CD4-positive, alpha-beta T cell (primary cell): ENCODE results near the gene MAST3. TPM values are rescaled to one million over a fixed set of nuclear protein-coding genes. Genes with fewer than 3 reads are reported as not detected.
A peak's percentile ranks its signal among the peaks of the same experiment; 100 is the strongest.

Experiments used
- ATAC-seq: fragments of 200-7000 bp; cut with Tn5 transposase; one replicate; pipeline ENCODE4 v1.10.0; 2022; ENCODE audit warnings: mild to moderate bottlenecking; ENCODE audit not compliant: poor library complexity
- CTCF ChIA-PET: fragments of 350-600 bp; sonication (Branson Sonifier 250); formaldehyde crosslinking; loops from one replicate; lab custom pipeline; 2021; ENCODE audit warnings: antibody characterized with exemption, inconsistent platforms; lab: Charles Lee
- POLR2A ChIA-PET: fragments of 350-600 bp; sonication (Branson Sonifier 250); formaldehyde crosslinking; loops from one replicate; lab custom pipeline; 2021; ENCODE audit warnings: antibody characterized with exemption, inconsistent platforms; lab: Charles Lee
- DNase-seq, 14 experiments: peaks; one replicate each; pipeline ENCODE4 v3.0.0-alpha.2; 2013 to 2020; ENCODE audit warnings: mixed read lengths in 2 of 14
- H3K27ac ChIP-seq, 2 donors: one replicate each; pipeline versions ENCODE4 v1.5.1 to v1.7.0; 2013; ENCODE audit warnings: low read length in 2 of 2, low read depth in 1 of 2, mild to moderate bottlenecking in 1 of 2
- H3K27me3 ChIP-seq, 2 experiments: 1 replicate in 1 of 2; 2 replicates in 1 of 2; pipeline versions ENCODE4 v1.6.1 to v1.7.0; 2013; ENCODE audit warnings: low read length in 2 of 2, control low read depth in 1 of 2, mild to moderate bottlenecking in 1 of 2, moderate library complexity in 1 of 2; ENCODE audit not compliant: insufficient read depth in 2 of 2, control insufficient read depth in 1 of 2
- H3K36me3 ChIP-seq: one replicate; pipeline ENCODE4 v1.6.1; 2013; ENCODE audit warnings: low read length, control low read depth; ENCODE audit not compliant: insufficient read depth
- H3K4me1 ChIP-seq: one replicate; pipeline ENCODE4 v1.6.1; 2013; ENCODE audit warnings: low read length, control low read depth; ENCODE audit not compliant: insufficient read depth
- H3K4me3 ChIP-seq: one replicate; pipeline ENCODE4 v1.5.1; 2013; ENCODE audit warnings: mild to moderate bottlenecking, low read length, moderate library complexity
- H3K9me3 ChIP-seq, 2 experiments: 1 replicate in 1 of 2; 2 replicates in 1 of 2; pipeline versions ENCODE4 v1.6.1 to v1.7.0; 2013; ENCODE audit warnings: low read length in 2 of 2, mild to moderate bottlenecking in 2 of 2, control low read depth in 1 of 2, moderate library complexity in 1 of 2; ENCODE audit not compliant: control insufficient read depth in 1 of 2, insufficient read depth in 1 of 2
- H3K27ac Mint-ChIP-seq: one replicate; pipeline ENCODE4 v1.8.0; 2020; ENCODE audit warnings: mixed read lengths
- H3K27me3 Mint-ChIP-seq: one replicate; pipeline ENCODE4 v1.8.0; 2021; ENCODE audit warnings: mixed read lengths
- H3K36me3 Mint-ChIP-seq: one replicate; pipeline ENCODE4 v1.8.0; 2021; ENCODE audit warnings: low read depth, mixed read lengths
- H3K4me1 Mint-ChIP-seq: one replicate; pipeline ENCODE4 v1.8.0; 2021; ENCODE audit warnings: low read depth, mixed read lengths
- H3K4me3 Mint-ChIP-seq: one replicate; pipeline ENCODE4 v1.8.0; 2020; ENCODE audit warnings: mild to moderate bottlenecking, mixed read lengths
- H3K9me3 Mint-ChIP-seq: one replicate; pipeline ENCODE4 v1.8.0; 2020; ENCODE audit warnings: mixed read lengths
- intact Hi-C, 2 experiments: fragments of 100-400 bp; cut with DNase I in 1 of 2; cut with micrococcal nuclease in 1 of 2; formaldehyde crosslinking; loops; one replicate each; pipeline versions ENCODE4 v1.15.1 to v1.9.0; 2023 to 2025; cut with DNase I, micrococcal nuclease
- total RNA-seq, 174 experiments: library from RNA in 2 of 174; stranded (reverse) in 2 of 174; gene quantifications; one replicate each; pipeline ENCODE4 v1.2.3 and lab custom pipeline; 2021 to 2026
- TF ChIP-seq, protein P1 (sequence below): fragments of 200-600 bp; IDR thresholded peaks from one replicate; pipeline ENCODE4 v1.8.0; 2022; ENCODE audit warnings: antibody characterized with exemption, mild to moderate bottlenecking

MAST3 gene
- total RNA-seq, 2 experiments from 2014 or later, result 16.1 to 16.4 TPM

DNA sequence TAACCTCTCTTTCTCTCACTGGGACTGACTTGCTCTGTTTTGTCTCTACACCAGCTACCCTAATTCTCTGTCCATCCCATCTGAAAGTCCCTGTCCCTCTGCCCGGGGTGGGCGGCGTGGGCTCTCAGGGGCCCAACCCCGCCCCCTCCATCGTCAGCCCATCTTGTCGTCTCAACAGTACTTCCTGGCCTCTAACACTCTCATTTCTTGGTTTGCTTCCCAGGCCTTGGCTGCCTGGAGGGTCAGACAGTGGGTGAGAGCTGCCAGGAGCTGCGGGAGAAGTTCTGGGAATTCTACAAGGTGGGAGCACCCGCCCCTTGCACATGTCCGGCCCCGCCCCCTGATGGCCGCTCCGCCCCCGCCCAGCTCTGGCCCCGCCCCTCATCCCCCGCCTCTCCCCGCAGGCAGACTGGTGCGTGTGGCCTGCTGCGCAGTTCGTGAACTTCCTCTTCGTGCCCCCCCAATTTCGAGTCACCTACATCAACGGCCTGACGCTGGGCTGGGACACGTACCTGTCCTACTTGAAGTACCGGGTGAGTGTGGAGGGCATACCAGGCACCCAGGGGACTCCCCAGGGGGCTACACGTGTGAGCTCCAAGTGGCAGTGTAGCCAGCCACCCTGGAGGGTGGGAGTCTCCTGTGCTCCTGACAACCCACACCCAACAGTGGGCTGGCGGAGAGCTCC lies 97.1 kb downstream of the MAST3 start:
- H3K9me3 Mint-ChIP-seq, result no peaks in the 10 kb centered on the region
- CTCF ChIA-PET, result interaction anchor here (0.8 to 3.2 kb wide), 2 partner anchors 10 to 57 kb away, joined by 3 to 21 read pairs; partner anchors contain the start of gene RAB3A
- Histone ChIP-seq H3K27me3 (no peaks in the 10 kb centered on the region), H3K27ac (no peak overlapping the region), H3K9me3 (no peaks in the 10 kb centered on the region), H3K4me1 (peaks cover 30% of the 10 kb centered on the region), H3K4me3 (no peak overlapping the region), H3K36me3 (peaks cover 28% of the 10 kb centered on the region)
- H3K4me3 Mint-ChIP-seq, result peak overlapping the region; percentile 90
- POLR2A ChIA-PET, result interaction anchor here (0.5 to 4.3 kb wide), 5 partner anchors 9 to 217 kb away, joined by 3 to 73 read pairs (median 3); partner anchors contain the start of genes JUND and RAB3A
- H3K4me1 Mint-ChIP-seq, result peaks cover 29% of the 10 kb centered on the region
- peaks cover 36% of the 10 kb centered on the region for H3K36me3 Mint-ChIP-seq
- ATAC-seq (no peak), DNase-seq (peak in 9 of 14 experiments; percentile 10 to 69 (median 36))
- H3K27me3 Mint-ChIP-seq, result no peaks in the 10 kb centered on the region
- intact Hi-C loops, result loop anchor here (5.0 kb wide), 3 partner anchors 42 to 133 kb away; partner anchors contain the start of gene PIK3R2 (in 1 of the 2)
- H3K27ac Mint-ChIP-seq, result peak overlapping the region; percentile 39
- TF ChIP-seq, protein P1, sequence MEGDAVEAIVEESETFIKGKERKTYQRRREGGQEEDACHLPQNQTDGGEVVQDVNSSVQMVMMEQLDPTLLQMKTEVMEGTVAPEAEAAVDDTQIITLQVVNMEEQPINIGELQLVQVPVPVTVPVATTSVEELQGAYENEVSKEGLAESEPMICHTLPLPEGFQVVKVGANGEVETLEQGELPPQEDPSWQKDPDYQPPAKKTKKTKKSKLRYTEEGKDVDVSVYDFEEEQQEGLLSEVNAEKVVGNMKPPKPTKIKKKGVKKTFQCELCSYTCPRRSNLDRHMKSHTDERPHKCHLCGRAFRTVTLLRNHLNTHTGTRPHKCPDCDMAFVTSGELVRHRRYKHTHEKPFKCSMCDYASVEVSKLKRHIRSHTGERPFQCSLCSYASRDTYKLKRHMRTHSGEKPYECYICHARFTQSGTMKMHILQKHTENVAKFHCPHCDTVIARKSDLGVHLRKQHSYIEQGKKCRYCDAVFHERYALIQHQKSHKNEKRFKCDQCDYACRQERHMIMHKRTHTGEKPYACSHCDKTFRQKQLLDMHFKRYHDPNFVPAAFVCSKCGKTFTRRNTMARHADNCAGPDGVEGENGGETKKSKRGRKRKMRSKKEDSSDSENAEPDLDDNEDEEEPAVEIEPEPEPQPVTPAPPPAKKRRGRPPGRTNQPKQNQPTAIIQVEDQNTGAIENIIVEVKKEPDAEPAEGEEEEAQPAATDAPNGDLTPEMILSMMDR, result no peak

DNA sequence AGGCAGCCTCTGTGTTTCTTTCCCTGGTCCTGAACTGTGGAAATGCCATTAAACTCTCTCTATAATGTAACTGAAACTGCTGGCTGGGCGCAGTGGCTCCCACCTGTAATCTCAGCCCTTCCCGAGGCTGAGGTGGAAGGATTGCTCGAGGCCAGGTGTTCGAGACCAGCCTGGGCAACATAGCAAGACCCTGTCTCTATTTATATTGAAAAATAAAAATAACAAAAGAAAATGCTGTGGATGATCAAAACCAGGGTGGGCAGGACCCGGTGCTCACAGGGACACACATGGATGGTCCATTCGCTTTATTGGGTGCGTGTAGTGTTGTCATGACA lies 98.9 kb downstream of the MAST3 start:
- POLR2A ChIA-PET, result no interaction called here
- TF ChIP-seq, protein P1, result no peak
- Histone ChIP-seq H3K36me3 (peaks cover 30% of the 10 kb centered on the region), H3K27me3 (no peaks in the 10 kb centered on the region), H3K4me1 (peaks cover 30% of the 10 kb centered on the region), H3K4me3 (no peak overlapping the region), H3K9me3 (no peaks in the 10 kb centered on the region), H3K27ac (no peak overlapping the region)
- CTCF ChIA-PET, result no interaction called here
- Mint-ChIP-seq H3K27me3 (no peaks in the 10 kb centered on the region), H3K9me3 (no peaks in the 10 kb centered on the region), H3K4me3 (peak overlapping the region; percentile 45), H3K36me3 (peaks cover 45% of the 10 kb centered on the region), H3K27ac (no peak overlapping the region), H3K4me1 (peaks cover 31% of the 10 kb centered on the region)
- DNase-seq (no peak), ATAC-seq (no peak)
- intact Hi-C loops, result no loop called here

DNA sequence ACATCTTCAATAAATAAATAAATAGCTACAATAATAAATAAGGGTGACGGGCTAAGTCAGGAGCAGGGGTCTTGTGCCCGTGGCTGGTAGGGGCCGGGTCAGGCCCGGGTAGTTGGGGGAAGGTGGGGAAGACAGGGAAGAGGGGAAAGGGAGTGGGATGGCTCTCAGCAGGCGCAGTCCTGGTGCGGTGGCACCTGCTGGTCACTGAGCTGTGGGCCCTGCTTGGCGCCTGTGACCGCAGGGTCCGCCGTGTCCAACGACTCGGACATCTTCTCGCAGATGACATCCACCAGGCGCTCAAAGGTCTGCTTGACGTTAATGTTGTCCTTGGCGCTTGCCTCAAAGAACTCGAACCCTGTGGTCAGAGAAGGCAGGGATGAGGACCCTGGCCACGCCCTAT lies 99.7 kb downstream of the MAST3 start:
- no peak overlapping the region for H3K4me3 ChIP-seq
- no peaks in the 10 kb centered on the region for H3K9me3 ChIP-seq
- ChIA-PET POLR2A (no interaction called here), CTCF (no interaction called here)
- TF ChIP-seq, protein P1, result no peak
- no peak overlapping the region for H3K4me3 Mint-ChIP-seq
- H3K36me3 ChIP-seq, result peaks cover 35% of the 10 kb centered on the region
- H3K27ac Mint-ChIP-seq, result no peak overlapping the region
- H3K36me3 Mint-ChIP-seq, result peaks cover 52% of the 10 kb centered on the region
- no peaks in the 10 kb centered on the region for H3K27me3 ChIP-seq
- DNase-seq (no peak), ATAC-seq (no peak)
- H3K27me3 Mint-ChIP-seq, result no peaks in the 10 kb centered on the region
- H3K27ac ChIP-seq, result no peak overlapping the region
- H3K9me3 Mint-ChIP-seq, result no peaks in the 10 kb centered on the region
- intact Hi-C loops, result no loop called here
- peaks cover 33% of the 10 kb centered on the region for H3K4me1 Mint-ChIP-seq
- peaks cover 24% of the 10 kb centered on the region for H3K4me1 ChIP-seq
